Thoracic aorta (tissue), 2 donors: ENCODE measurements around the gene IGFBP3. TPM values are rescaled to one million over a fixed set of nuclear protein-coding genes. Genes with fewer than 3 reads are reported as not detected.

Experiments
- ATAC-seq: fragments of 150-250 bp; one replicate; pipeline ENCODE4 v1.8.0; 2017; ENCODE audit warnings: low read depth; ENCODE audit not compliant: insufficient number of reproducible peaks, low FRiP score
- DNase-seq: peaks from one replicate; pipeline ENCODE4 v3.0.0-alpha.2; 2020; ENCODE audit warnings: low spot score
- H3K27ac ChIP-seq, 2 donors: fragments of 200-600 bp; sonication (generic); 1 replicate in 1 of 2; 2 replicates in 1 of 2; pipeline ENCODE4 v1.5.1; 2016; ENCODE audit warnings: mild to moderate bottlenecking in 2 of 2, moderate library complexity in 2 of 2
- H3K27me3 ChIP-seq: fragments of 200-600 bp; sonication (generic); replicated peaks from 2 replicates; pipeline ENCODE4 v1.6.0; 2016; ENCODE audit warnings: mild to moderate bottlenecking; ENCODE audit not compliant: insufficient read depth
- H3K36me3 ChIP-seq: fragments of 200-600 bp; sonication (generic); one replicate; pipeline ENCODE4 v1.5.1; 2016
- H3K4me1 ChIP-seq, 2 donors: fragments of 200-600 bp; sonication (generic); 1 replicate in 1 of 2; 2 replicates in 1 of 2; pipeline versions ENCODE4 v1.5.1 to v1.6.0; 2016; ENCODE audit warnings: low read depth in 2 of 2, mild to moderate bottlenecking in 1 of 2; ENCODE audit not compliant: control insufficient read depth in 1 of 2
- H3K4me3 ChIP-seq: fragments of 200-600 bp; sonication (generic); 2 replicates; pipeline ENCODE4 v1.5.1; 2016; ENCODE audit warnings: mild to moderate bottlenecking
- H3K9me3 ChIP-seq: fragments of 200-600 bp; sonication (generic); 2 replicates; pipeline ENCODE4 v1.5.1; 2016
- CTCF ChIP-seq: fragments of 200-600 bp; sonication (generic); IDR thresholded peaks from one replicate; pipeline ENCODE4 v1.5.1; 2019; ENCODE audit warnings: antibody characterized with exemption
- total RNA-seq, 2 donors: library from RNA; depleted of rRNA; stranded (reverse); fragments of >200 nt; gene quantifications; one replicate each; pipeline versions ENCODE4 v1.1.0 to v1.2.3, GENCODE V29; 2016

The IGFBP3 gene
- total RNA-seq, 2 donors from 2014 or later = 884 to 1,323 TPM

DNA sequence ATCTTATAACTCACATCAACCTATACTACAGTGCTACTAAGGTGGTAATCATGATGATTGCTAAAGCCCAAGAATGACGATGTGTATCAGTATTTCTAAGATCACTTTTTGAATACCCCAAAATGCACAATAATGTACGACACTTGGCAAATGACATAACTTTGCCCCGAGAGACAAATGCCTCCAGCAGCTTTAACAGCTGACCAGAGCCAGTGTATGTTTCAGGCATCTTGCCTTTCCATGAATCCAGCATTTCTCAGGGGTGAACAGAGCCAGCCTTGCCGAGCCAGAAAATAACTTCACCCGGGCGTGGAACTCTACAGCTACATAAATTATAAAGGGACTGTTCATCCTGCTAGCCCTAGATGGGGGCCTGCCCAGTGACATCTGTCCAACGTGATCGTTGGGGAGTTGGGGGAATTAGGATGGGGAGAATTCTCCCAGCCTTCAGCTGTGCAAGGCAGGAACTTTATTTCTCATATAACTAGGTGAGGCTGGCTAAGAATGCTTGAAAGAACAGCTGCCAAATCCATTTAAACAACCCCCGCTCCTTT is 1.8 kb downstream of the IGFBP3 start:
- Histone ChIP-seq H3K4me3 (peak overlapping the region; percentile 74), H3K27me3 (no peaks in the 10 kb centered on the region)
- no peak for ATAC-seq

DNA sequence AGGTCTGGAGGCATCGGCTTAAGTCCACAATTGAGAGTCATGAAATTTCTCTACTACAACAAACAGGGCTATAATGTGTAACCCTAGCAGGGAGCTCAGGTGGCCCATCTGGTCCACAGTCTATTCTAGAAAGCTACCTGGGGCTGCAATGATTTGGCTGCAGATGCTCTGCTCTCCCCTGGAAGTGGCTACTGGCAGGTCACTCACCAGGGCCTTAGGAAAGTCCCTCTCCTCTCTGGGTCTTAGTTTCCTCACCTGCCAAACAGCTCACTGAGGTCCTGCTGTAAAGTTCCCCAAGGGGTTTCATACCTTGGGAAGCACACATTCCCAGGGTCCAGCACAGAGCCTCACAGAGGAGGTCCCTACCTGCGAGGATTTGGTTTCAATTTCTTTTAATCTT is 2.5 kb downstream of the IGFBP3 start:
- DNase-seq = no peak
- H3K4me1 ChIP-seq = peaks cover 8 to 53% of the 10 kb centered on the region in 2 donors
- H3K9me3 ChIP-seq = no peaks in the 10 kb centered on the region
- no peak overlapping the region for H3K27ac ChIP-seq
- H3K36me3 ChIP-seq = peaks cover 17% of the 10 kb centered on the region
- no peak for ATAC-seq
- TF ChIP-seq CTCF = no peak
- H3K27me3 ChIP-seq = no peaks in the 10 kb centered on the region
- peak overlapping the region; percentile 55 for H3K4me3 ChIP-seq

More for the DNA sequence above, 1.8 kb downstream of the IGFBP3 start:
- Histone ChIP-seq H3K27ac (no peak overlapping the region), H3K4me1 (peaks cover 8 to 60% of the 10 kb centered on the region in 2 donors), H3K36me3 (peaks cover 14% of the 10 kb centered on the region), H3K9me3 (no peaks in the 10 kb centered on the region)
- no peak for DNase-seq
- TF ChIP-seq CTCF = no peak

- TF ChIP-seq CTCF = peak; percentile 96
- no peaks in the 10 kb centered on the region for H3K27me3 ChIP-seq
- H3K27ac ChIP-seq = no peak overlapping the region
- no peak for DNase-seq
- H3K4me1 ChIP-seq = peaks cover 4 to 45% of the 10 kb centered on the region in 2 donors
- H3K4me3 ChIP-seq = peak overlapping the region; percentile 55
- H3K9me3 ChIP-seq = no peaks in the 10 kb centered on the region
- no peak for ATAC-seq
- H3K36me3 ChIP-seq = peaks cover 22% of the 10 kb centered on the region
Observed at GRCh38 chr7:45917658-45918057, 3.4 kb downstream of the IGFBP3 start.

- Histone ChIP-seq H3K27ac (no peak overlapping the region), H3K9me3 (no peaks in the 10 kb centered on the region), H3K4me1 (peaks cover 3 to 41% of the 10 kb centered on the region in 2 donors), H3K4me3 (no peak overlapping the region), H3K36me3 (peaks cover 22% of the 10 kb centered on the region), H3K27me3 (no peaks in the 10 kb centered on the region)
- ATAC-seq = no peak
- DNase-seq = no peak
- no peak for TF ChIP-seq CTCF
Observed at GRCh38 chr7:45917064-45917463, 4.0 kb downstream of the IGFBP3 start.

DNA sequence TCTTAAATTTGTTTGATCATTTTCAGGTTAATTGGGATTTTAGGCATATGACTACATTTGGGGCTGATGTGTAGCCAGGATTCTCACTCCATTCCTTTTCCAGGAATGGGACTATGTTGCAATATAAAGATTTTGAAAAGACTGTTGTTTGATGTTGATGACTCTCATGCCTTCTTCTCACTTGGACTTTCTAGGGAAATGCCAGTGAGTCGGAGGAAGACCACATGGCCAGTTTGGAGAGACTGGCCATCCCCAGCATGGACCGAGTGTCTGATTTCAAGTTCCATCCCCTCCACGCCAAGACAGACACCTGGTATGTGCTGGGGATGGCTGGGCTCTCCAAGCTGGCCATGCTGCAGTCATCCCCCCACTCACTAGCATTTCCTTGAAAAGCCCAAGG is 5.5 kb downstream of the IGFBP3 start:
- Histone ChIP-seq H3K27ac (no peak overlapping the region), H3K36me3 (peaks cover 22% of the 10 kb centered on the region), H3K27me3 (no peaks in the 10 kb centered on the region), H3K9me3 (no peaks in the 10 kb centered on the region), H3K4me3 (no peak overlapping the region), H3K4me1 (peaks cover 0 to 34% of the 10 kb centered on the region in 2 donors)
- DNase-seq (no peak), ATAC-seq (no peak)
- TF ChIP-seq CTCF = no peak
